GM10266 (cell line): ENCODE results near the gene ACTL6A.
A peak's percentile ranks its signal among the peaks of the same experiment; 100 is the strongest.
"Not testable (repeated sequence)": the region's sequence is repeated elsewhere in the genome, so short reads cannot be mapped to it uniquely, and the experiment has no call there.

Experiments used
- DNase-seq: peaks from one replicate; pipeline ENCODE4 v3.0.0; 2012; ENCODE audit errors: extremely low spot score
- CTCF ChIP-seq: IDR thresholded peaks from 2 replicates; pipeline ENCODE4 v1.5.1; 2012; ENCODE audit warnings: mild to moderate bottlenecking, low read depth; ENCODE audit not compliant: control insufficient read depth, insufficient read depth; ENCODE audit errors: missing control alignments

The ACTL6A gene

DNA sequence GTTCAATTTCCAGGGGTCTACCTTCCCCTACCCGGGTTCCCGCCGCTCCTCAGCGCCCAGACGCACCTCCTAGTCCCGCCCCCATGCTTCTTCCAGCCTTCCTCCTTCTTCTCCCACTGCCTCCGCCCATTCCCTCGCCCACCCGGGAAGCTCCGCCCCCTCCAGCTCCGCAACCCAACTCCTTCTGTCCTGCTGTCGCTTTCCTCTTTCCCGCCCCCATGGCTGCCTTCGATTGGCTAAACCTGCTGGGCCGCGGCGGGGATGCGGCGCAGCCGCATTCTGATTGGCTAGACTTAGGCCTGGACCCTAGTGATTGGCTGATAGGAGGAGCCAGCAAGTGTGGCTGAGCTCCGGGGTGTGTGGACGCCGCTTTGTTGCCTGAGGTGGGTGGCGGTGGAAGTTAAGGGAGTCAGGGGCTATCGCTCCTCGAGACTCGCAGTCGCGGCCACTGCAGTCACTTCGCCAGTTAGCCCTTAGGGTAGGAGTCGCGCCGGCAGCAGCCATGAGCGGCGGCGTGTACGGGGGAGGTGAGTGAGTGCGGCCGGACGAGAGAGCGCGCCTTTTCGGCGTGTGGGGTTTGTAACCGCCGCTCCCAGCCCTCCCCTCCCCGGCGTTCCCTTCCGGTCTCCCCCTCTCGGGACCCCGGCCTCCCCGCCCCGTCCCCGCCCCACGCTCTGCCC lies at the start of gene ACTL6A:
Gene ACTL6A, plus strand, starts transcription at position 336 of the 680 bp plus-strand sequence. Its CDS starts 167 bp downstream, at position 503.
- peak; percentile 100 for DNase-seq
- no peak for TF ChIP-seq CTCF

- DNase-seq: no peak
- no peak for TF ChIP-seq CTCF
Measured at GRCh38 chr3:179513862-179514261, 48.9 kb upstream of the ACTL6A start.

- not testable (repeated sequence) for DNase-seq
Measured at GRCh38 chr3:179516461-179517251, 46.1 kb upstream of the ACTL6A start.

DNA sequence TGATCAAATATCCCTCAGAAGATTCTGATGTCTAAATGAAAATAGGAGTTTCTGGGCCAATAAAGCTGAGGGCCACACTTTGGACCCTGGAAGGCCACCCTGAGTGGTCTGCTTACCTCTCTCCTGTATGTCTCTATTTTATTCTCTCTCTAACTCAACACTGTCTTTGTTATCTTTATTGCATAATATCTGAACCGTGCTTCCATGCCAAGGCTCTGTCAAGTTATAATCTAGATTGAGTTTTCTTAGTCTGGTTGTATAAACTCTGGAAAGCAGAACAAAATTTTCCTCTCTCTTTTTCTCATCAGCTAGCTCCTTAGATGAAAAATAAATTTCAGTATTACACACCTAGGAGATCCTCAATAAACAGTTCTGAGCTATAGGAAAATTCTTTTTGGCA lies 36.2 kb upstream of the ACTL6A start:
- no peak for DNase-seq
- TF ChIP-seq CTCF: no peak

GRCh38 chr3:179526989-179527391 lies 35.7 kb upstream of the ACTL6A start:
- TF ChIP-seq CTCF: no peak
- no peak for DNase-seq

GRCh38 chr3:179528772-179529171 lies 34.0 kb upstream of the ACTL6A start:
- no peak for DNase-seq
- TF ChIP-seq CTCF: no peak

- no peak for DNase-seq
- TF ChIP-seq CTCF: no peak
Measured at GRCh38 chr3:179531576-179531975, 31.1 kb upstream of the ACTL6A start.
